Measurements from ENCODE around the gene DUSP18. TPM values are rescaled to one million over a fixed set of nuclear protein-coding genes. Genes with fewer than 3 reads are reported as not detected.
A peak's percentile ranks its signal among the peaks of the same experiment; 100 is the strongest.
"Not testable (repeated sequence)": the region's sequence is repeated elsewhere in the genome, so short reads cannot be mapped to it uniquely, and the experiment has no call there.

DUSP18 gene
- total RNA-seq, 4 donors from 2014 or later, result 5.8 to 18.0 (median 8.2) TPM

DNA sequence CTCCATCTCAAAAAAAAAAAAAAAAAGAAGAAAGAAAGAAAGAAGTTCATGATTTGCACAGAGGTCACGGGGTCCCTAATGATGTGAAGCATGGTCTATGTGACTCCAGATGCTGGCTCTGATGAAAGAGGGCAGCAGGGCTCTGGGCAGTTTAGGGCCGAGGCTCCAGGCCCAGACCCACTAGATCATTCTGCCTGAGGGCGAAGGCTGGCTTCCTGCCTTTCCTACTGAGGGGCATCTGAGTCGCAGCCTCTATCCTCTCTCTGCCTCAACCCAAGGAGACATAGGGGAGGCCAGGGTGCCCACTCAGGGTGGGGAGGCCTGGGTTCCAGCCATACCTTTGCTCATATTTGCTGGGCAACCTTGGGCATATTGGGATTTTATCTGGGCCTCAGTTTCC lies 27.3 kb downstream of the DUSP18 start:
- DNase-seq (ENCODE audit: low spot score), result no peak
- ATAC-seq (ENCODE audit: low FRiP score), result no peak
- TF ChIP-seq, protein P1, sequence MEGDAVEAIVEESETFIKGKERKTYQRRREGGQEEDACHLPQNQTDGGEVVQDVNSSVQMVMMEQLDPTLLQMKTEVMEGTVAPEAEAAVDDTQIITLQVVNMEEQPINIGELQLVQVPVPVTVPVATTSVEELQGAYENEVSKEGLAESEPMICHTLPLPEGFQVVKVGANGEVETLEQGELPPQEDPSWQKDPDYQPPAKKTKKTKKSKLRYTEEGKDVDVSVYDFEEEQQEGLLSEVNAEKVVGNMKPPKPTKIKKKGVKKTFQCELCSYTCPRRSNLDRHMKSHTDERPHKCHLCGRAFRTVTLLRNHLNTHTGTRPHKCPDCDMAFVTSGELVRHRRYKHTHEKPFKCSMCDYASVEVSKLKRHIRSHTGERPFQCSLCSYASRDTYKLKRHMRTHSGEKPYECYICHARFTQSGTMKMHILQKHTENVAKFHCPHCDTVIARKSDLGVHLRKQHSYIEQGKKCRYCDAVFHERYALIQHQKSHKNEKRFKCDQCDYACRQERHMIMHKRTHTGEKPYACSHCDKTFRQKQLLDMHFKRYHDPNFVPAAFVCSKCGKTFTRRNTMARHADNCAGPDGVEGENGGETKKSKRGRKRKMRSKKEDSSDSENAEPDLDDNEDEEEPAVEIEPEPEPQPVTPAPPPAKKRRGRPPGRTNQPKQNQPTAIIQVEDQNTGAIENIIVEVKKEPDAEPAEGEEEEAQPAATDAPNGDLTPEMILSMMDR (IDR thresholded peaks at IDR 0.05), result no peak

DNA sequence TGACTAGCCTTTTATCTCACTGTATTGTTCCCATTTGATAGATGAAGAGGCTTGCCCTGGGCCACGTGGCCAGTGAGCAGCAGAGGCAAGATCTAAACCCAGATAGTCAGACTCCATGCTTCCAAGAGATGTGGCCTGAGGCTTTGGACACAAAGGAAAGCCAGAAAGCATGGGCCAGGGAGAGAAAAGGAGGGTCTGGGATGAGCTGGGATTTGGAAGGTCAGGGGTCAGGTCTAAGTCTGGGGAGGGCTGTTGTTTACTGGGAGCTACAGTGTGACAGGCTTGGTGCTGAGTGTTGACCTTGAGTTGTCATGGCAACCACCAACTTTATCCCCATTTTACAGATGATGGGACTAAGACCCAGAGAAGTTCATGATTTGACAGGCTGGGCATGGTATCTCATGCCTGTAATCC lies 30.0 kb downstream of the DUSP18 start:
- DNase-seq (ENCODE audit: low spot score), result no peak
- no peak for ATAC-seq (ENCODE audit: low FRiP score)
- TF ChIP-seq, protein P1 (IDR thresholded peaks at IDR 0.05), result no peak

- TF ChIP-seq, protein P1 (IDR thresholded peaks at IDR 0.05), result no peak
- DNase-seq (ENCODE audit: low spot score) (no peak), ATAC-seq (ENCODE audit: low FRiP score) (peak; percentile 8)
Observed at GRCh38 chr22:30636226-30637077, 31.2 kb downstream of the DUSP18 start.

- TF ChIP-seq, protein P1 (IDR thresholded peaks at IDR 0.05), result peak in 1 of 3 donors; percentile 22
- DNase-seq (ENCODE audit: low spot score), result peak; percentile 91
- ATAC-seq (ENCODE audit: low FRiP score), result peak; percentile 88
Observed at GRCh38 chr22:30635273-30636225, 32.1 kb downstream of the DUSP18 start, which contains the start of gene SLC35E4. TSS of gene SLC35E4 (plus strand) at chr22:30635781. CDS start at chr22:30636451, 670 bp downstream.

- DNase-seq (ENCODE audit: low spot score) (peak; percentile 82), ATAC-seq (ENCODE audit: low FRiP score) (peak; percentile 89)
- TF ChIP-seq, protein P1 (IDR thresholded peaks at IDR 0.05), result peak in 2 of 3 donors; percentile 96 to 97
Observed at GRCh38 chr22:30634471-30635233, 33.0 kb downstream of the DUSP18 start.

GRCh38 chr22:30631469-30631868 lies 36.2 kb downstream of the DUSP18 start:
- ATAC-seq (ENCODE audit: low FRiP score); DNase-seq (ENCODE audit: low spot score): not testable (repeated sequence)

Measured in omental fat pad (tissue), 4 donors.